IPS-20b (cell line): ENCODE measurements around the gene INSYN1.
"Not testable (repeated sequence)": the region's sequence is repeated elsewhere in the genome, so short reads cannot be mapped to it uniquely, and the experiment has no call there.

ENCODE experiments used
- H3K27ac ChIP-seq: one replicate; pipeline ENCODE4 v1.5.1; 2013; ENCODE audit warnings: low read length
- H3K27me3 ChIP-seq: 2 replicates; pipeline ENCODE4 v1.6.1; 2013; ENCODE audit warnings: mild to moderate bottlenecking, low read length, inconsistent platforms; ENCODE audit not compliant: insufficient read depth
- H3K36me3 ChIP-seq: 2 replicates; pipeline ENCODE4 v1.6.1; 2013; ENCODE audit warnings: low read depth, mild to moderate bottlenecking, inconsistent platforms, low read length, moderate library complexity; ENCODE audit not compliant: insufficient read depth
- H3K4me1 ChIP-seq: 2 replicates; pipeline ENCODE4 v1.6.1; 2013; ENCODE audit warnings: mild to moderate bottlenecking, control low read depth, inconsistent platforms, low read length, moderate library complexity; ENCODE audit not compliant: insufficient read depth
- H3K4me3 ChIP-seq: 2 replicates; pipeline ENCODE4 v1.5.1; 2013; ENCODE audit warnings: mild to moderate bottlenecking, low read length, inconsistent platforms
- H3K9ac ChIP-seq: 2 replicates; pipeline ENCODE4 v1.6.1; 2013; ENCODE audit warnings: low read depth, mild to moderate bottlenecking, inconsistent platforms, low read length, moderate library complexity
- H3K9me3 ChIP-seq: 2 replicates; pipeline ENCODE4 v1.6.1; 2013; ENCODE audit warnings: mild to moderate bottlenecking, low read depth, low read length, inconsistent platforms; ENCODE audit not compliant: insufficient read depth

The INSYN1 gene, protein sequence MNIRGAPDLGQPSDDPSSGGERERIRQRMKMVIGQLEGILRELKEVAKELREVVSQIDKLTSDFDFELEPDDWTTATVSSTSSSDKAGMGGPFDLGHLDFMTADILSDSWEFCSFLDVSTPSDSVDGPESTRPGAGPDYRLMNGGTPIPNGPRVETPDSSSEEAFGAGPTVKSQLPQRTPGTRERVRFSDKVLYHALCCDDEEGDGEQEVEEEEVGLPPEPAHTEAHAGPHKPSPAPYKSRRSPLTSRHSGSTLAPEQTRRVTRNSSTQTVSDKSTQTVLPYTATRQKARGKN

DNA sequence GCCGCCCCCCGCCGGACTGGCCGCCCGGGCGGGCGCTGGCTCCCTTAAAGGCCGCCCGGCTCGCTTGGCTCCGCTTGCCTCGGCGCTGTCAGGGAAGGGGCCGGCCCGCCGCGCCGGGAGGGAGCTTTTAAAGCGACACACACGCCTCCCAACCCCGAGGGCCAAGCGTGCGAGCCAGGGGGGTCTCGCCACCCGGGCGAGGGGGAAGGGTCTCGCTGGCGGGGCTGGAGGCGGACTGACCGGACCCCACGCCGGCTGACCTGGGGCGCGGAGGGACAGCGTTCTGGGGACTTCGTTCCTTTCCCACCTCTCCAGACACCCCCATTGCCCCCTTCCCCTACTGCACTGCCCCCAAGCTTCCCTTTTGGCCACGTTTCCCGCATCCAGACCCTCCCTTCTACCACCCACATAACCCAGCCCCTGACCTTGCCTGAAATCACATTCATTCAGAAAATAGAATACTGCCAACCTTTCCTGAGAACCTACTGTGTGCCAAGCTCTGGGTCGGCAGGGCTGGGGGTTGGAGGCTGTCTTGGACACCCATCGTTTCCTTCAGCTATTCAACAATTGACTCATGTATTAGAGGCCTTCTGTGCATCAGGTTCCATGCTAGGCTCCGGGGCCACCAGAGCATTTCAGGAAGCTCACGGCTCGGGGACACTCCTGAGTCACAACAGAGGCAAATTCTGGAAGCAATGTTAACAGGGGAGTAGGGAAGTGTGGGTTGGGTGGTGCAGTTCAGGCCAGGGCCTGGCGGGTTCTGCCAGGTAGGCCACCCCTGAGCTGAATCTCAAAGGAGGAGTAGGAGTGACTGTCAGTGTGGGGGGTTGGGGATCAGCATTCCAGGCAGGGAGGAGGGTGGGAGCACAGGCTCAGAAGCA lies at the start of gene INSYN1:
Gene INSYN1, minus strand, starts transcription at position 102 of the 881 bp plus-strand sequence. CDS start 2,221 bp downstream, outside the sequence.
- Histone ChIP-seq H3K9ac (no peak within 1 kb of the TSS; the same call in 1 of the 2 replicates), H3K4me3 (peak within 1 kb of the TSS; percentile 69), H3K27ac (no peak within 1 kb of the TSS), H3K36me3 (no peaks in the 10 kb centered on the region), H3K27me3 (peaks cover 29% of the 10 kb centered on the region), H3K4me1 (peaks cover 15% of the 10 kb centered on the region; the same call in 1 of the 2 replicates), H3K9me3 (no peaks in the 10 kb centered on the region)

- Histone ChIP-seq H3K4me1 (peaks cover 3% of the 10 kb centered on the region), H3K9ac (no peak overlapping the region), H3K27ac (no peak overlapping the region), H3K36me3 (no peaks in the 10 kb centered on the region), H3K4me3 (no peak overlapping the region), H3K9me3 (no peaks in the 10 kb centered on the region), H3K27me3 (no peaks in the 10 kb centered on the region)
Observed at GRCh38 chr15:73802431-73803041, 49.4 kb upstream of the INSYN1 start.

DNA sequence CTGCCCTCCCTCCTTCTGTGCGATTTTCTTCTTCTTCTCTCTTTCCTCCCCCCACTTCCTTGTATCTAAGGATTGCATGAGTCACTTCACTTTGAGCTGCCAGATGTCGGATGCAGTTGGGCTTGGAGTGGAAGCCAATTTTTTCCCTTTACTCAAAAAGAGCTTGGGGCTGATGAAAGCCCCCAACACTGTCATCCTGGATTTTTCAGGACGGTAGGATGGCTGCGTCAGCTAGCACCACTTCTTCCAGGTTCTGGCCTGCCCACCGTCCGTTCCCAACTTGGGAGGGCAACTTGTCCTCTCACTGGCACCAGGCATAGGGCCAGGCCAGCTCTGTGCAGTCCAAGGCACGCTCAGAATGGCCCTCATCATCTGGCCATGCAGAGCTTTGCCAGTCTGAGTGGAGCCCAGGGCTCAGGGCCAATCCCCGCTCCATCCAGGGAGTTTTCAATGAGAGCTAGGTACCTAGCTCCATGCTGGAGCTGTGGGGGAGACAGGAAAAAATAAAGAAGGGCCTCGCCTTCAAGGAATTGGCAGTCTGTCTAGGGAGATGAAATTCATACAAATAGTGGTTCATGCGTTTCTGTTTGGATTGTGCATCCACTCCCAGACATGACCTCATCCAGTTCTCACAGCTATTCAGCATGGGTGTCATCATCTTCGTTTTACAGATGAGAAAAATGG lies 47.7 kb upstream of the INSYN1 start:
- Histone ChIP-seq H3K36me3 (no peaks in the 10 kb centered on the region), H3K9ac (no peak overlapping the region), H3K9me3 (no peaks in the 10 kb centered on the region), H3K27ac (no peak overlapping the region), H3K4me1 (peaks cover 3% of the 10 kb centered on the region; the same call in 1 of the 2 replicates), H3K4me3 (no peak overlapping the region), H3K27me3 (no peaks in the 10 kb centered on the region)

DNA sequence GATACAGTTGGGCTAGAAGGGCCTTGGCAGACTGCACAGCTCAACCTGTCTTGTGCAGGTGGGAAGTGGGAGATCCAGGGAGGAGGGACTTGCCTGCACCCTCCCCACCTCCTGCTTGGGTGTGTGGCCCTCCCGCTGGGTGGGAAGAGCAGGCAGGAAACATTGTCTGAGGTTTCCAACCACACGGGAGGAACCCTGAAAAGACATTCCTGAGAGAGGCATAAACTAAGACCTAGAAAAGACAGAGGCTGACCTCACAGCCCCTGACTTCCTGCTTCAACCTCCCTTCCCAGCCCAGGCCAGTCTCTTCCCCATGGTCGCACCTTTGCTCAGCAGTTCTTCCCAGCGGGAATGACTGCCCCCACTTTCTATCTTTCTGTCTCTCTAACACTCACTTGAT lies 46.3 kb upstream of the INSYN1 start:
- no peak overlapping the region for H3K27ac ChIP-seq
- H3K4me3 ChIP-seq: no peak overlapping the region
- H3K9ac ChIP-seq: no peak overlapping the region
- no peaks in the 10 kb centered on the region for H3K27me3 ChIP-seq
- peaks cover 3% of the 10 kb centered on the region; the same call in 1 of the 2 replicates for H3K4me1 ChIP-seq
- H3K36me3 ChIP-seq: no peaks in the 10 kb centered on the region
- H3K9me3 ChIP-seq: no peaks in the 10 kb centered on the region

- Histone ChIP-seq H3K27ac (no peak overlapping the region), H3K27me3 (no peaks in the 10 kb centered on the region), H3K4me3 (no peak overlapping the region), H3K4me1 (peaks cover 3% of the 10 kb centered on the region; the same call in 1 of the 2 replicates), H3K36me3 (no peaks in the 10 kb centered on the region), H3K9me3 (no peaks in the 10 kb centered on the region), H3K9ac (no peak overlapping the region)
Observed at GRCh38 chr15:73797366-73798158, 44.4 kb upstream of the INSYN1 start.

- H3K9ac ChIP-seq: no peak overlapping the region
- H3K36me3 ChIP-seq: no peaks in the 10 kb centered on the region
- H3K27ac ChIP-seq: no peak overlapping the region
- no peak overlapping the region for H3K4me3 ChIP-seq
- no peaks in the 10 kb centered on the region for H3K9me3 ChIP-seq
- no peaks in the 10 kb centered on the region for H3K27me3 ChIP-seq
- H3K4me1 ChIP-seq: peaks cover 3% of the 10 kb centered on the region; the same call in 1 of the 2 replicates
Observed at GRCh38 chr15:73796331-73796831, 43.2 kb upstream of the INSYN1 start.

DNA sequence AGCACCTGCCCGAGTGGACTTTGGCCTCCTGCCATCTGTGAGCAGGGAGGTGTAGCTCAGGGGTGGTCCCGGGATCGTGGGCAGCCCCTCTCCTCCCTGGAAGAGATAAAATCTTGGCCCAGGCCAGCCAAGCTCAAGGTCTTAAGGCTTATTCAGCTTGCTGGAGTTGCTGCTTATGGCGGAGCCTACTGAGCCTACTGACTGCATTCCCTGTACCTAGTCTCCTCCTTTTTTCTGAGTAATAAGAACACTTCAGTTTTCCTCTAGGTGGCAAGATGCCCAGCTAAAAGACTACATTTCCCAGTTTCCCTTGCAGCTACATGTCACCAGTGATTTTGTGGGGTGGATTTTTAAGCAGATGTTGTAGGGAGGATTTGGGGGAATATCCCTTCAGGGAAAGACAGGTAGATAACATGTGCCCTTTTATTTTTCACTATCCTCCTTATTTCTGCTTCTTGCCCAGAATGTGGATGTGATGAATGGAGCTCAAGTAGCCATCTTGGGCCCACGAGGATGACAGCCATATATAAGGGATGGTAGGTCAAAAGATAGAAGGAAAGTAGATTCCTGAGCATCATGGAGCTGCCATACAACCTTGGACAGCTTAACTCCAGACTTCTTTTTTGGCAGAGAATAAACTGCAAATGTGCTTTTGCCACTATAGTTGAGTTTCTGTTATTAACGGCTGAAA lies 41.4 kb upstream of the INSYN1 start:
- Histone ChIP-seq H3K9ac (no peak overlapping the region), H3K36me3 (no peaks in the 10 kb centered on the region), H3K9me3 (no peaks in the 10 kb centered on the region), H3K4me1 (no peaks in the 10 kb centered on the region), H3K27me3 (no peaks in the 10 kb centered on the region), H3K4me3 (no peak overlapping the region), H3K27ac (no peak overlapping the region)

DNA sequence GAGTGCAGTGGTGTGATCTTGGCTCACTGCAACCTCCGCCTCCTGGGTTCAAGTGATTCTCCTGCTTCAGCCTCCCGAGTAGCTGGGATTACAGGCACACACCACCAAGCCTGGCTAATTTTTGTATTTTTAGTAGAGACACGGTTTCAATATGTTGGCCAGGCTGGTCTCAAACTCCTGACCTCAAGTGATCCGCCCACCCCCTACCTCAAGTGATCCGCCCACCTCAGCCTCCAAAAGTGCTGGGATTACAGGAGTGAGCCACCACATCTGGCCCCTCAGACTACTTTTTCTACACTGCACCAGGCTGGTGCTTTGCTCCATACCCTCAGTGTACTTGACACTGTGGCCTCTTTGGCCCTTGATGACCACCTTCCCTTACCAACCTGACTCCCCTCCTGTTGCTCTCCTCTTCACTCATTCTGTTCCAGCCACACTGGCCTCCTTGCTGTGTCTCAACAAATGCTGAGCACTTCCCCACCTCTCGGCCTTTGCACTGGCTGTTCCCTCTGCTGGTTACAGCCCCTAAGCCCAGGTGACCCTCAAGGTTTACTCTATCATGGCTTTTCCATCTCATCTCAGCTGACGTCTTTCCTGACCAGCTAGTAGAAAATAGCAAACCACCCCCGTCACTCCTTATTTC lies 39.9 kb upstream of the INSYN1 start:
- not testable (repeated sequence) for H3K4me1 ChIP-seq, H3K27ac ChIP-seq

DNA sequence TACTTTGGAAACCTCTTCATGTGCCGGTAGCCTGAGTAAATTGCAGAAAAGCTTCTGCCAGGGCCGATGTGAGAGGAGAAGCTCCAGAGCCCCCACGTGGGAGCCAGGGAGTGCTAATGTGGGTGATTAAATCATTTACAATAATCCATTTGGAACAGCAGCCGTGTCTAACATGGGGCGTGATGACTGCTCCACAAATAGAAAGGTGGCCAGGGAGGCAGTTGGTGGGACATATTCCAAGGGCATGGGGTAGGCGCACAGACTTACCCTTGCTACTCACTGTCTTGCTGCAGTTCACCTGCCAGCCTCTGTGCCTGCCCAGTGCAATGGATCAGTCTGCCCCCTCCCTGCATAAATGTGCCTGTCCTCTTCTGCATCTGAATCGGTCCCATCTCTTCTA lies 39.3 kb upstream of the INSYN1 start:
- no peak overlapping the region for H3K9ac ChIP-seq
- peaks cover 10% of the 10 kb centered on the region for H3K4me1 ChIP-seq
- H3K27ac ChIP-seq: no peak overlapping the region
- H3K4me3 ChIP-seq: no peak overlapping the region
- H3K9me3 ChIP-seq: no peaks in the 10 kb centered on the region
- H3K36me3 ChIP-seq: no peaks in the 10 kb centered on the region
- H3K27me3 ChIP-seq: no peaks in the 10 kb centered on the region

More for the DNA sequence above, 39.9 kb upstream of the INSYN1 start:
- H3K27me3 ChIP-seq, H3K4me3 ChIP-seq, H3K9me3 ChIP-seq, H3K36me3 ChIP-seq, H3K9ac ChIP-seq: not testable (repeated sequence)
